HEK293 (cell line): ENCODE measurements around the gene CTNNA2.

Source experiments
- CTCF ChIA-PET: fragments of 350-600 bp; formaldehyde crosslinking; extraction: SDS; loops from one replicate; lab custom pipeline; 2021; ENCODE audit warnings: antibody characterized with exemption; lab: Yijun Ruan, JAX
- POLR2A ChIA-PET: fragments of 300-600 bp; formaldehyde crosslinking; extraction: SDS; loops from one replicate; lab custom pipeline; 2020; ENCODE audit warnings: antibody characterized with exemption, inconsistent platforms; lab: Yijun Ruan, JAX
- H3K27ac ChIP-seq: fragments of 200-500 bp; sonication (Bioruptor generic); 2 replicates; pipeline ENCODE4 v1.5.1; 2014; ENCODE audit warnings: low read depth, low read length, control low read depth, inconsistent platforms; ENCODE audit errors: extremely low read depth
- H3K36me3 ChIP-seq, 2 experiments: fragments of 200-500 bp in 1 of 2; sonication (Bioruptor generic) in 1 of 2; 1 replicate in 1 of 2; 2 replicates in 1 of 2; pipeline ENCODE4 v1.5.1; 2014 to 2017; ENCODE audit warnings: inconsistent platforms in 2 of 2, low read length in 2 of 2; ENCODE audit not compliant: control insufficient read depth in 2 of 2, insufficient read depth in 1 of 2
- H3K4me1 ChIP-seq: fragments of 200-500 bp; sonication (Bioruptor generic); 2 replicates; pipeline ENCODE4 v1.5.1; 2014; ENCODE audit warnings: mild to moderate bottlenecking, low read length, inconsistent platforms; ENCODE audit not compliant: control insufficient read depth, insufficient read depth
- H3K4me3 ChIP-seq: 2 replicates; pipeline ENCODE4 v1.5.1; 2011; ENCODE audit warnings: low read depth, mild to moderate bottlenecking, control low read depth, low read length, moderate library complexity
- H3K9me3 ChIP-seq: fragments of 200-500 bp; sonication (Bioruptor generic); 2 replicates; pipeline ENCODE4 v1.5.1; 2014; ENCODE audit warnings: low read depth, low read length, inconsistent platforms; ENCODE audit not compliant: control insufficient read depth, insufficient read depth
- GLIS2 ChIP-seq: fragments of 450-650 bp; formaldehyde crosslinking; IDR thresholded peaks from 2 replicates; pipeline ENCODE4 v1.5.1; 2016; ENCODE audit warnings: missing biosample characterization, missing genetic modification characterization
- HOXC10 ChIP-seq: sonication (generic); formaldehyde crosslinking; IDR thresholded peaks from 2 replicates; pipeline ENCODE4 v1.8.1; 2023; ENCODE audit warnings: mild to moderate bottlenecking, missing genetic modification reagents
- ZBTB21 ChIP-seq: fragments of 450-650 bp; formaldehyde crosslinking; IDR thresholded peaks from 2 replicates; pipeline ENCODE4 v1.5.1; 2017; ENCODE audit warnings: missing biosample characterization, missing genetic modification characterization
- ZBTB7A ChIP-seq: fragments of 450-650 bp; formaldehyde crosslinking; IDR thresholded peaks from 2 replicates; pipeline ENCODE4 v1.5.1; 2016; ENCODE audit warnings: low read depth, missing biosample characterization, missing genetic modification characterization
- ZNF24 ChIP-seq: fragments of 450-650 bp; formaldehyde crosslinking; IDR thresholded peaks from 2 replicates; pipeline ENCODE4 v1.5.1; 2016; ENCODE audit warnings: missing biosample characterization, missing genetic modification characterization
- ZNF350 ChIP-seq: fragments of 450-650 bp; formaldehyde crosslinking; IDR thresholded peaks from 2 replicates; pipeline ENCODE4 v1.5.0; 2017; ENCODE audit warnings: missing biosample characterization, mild to moderate bottlenecking, missing genetic modification characterization
- ZNF518A ChIP-seq: fragments of 450-650 bp; formaldehyde crosslinking; conservative IDR thresholded peaks from 2 replicates; pipeline ENCODE4 v1.5.1; 2016; ENCODE audit warnings: low read depth, missing biosample characterization, missing genetic modification characterization
- ZNF548 ChIP-seq: fragments of 450-650 bp; formaldehyde crosslinking; IDR thresholded peaks from 2 replicates; pipeline ENCODE4 v1.5.1; 2016; ENCODE audit warnings: missing biosample characterization, missing genetic modification characterization
- ZNF549 ChIP-seq: fragments of 450-650 bp; IDR thresholded peaks from 2 replicates; pipeline ENCODE4 v1.5.1; 2018; ENCODE audit warnings: missing biosample characterization, missing genetic modification characterization, mild to moderate bottlenecking, inconsistent platforms, moderate library complexity
- ZNF600 ChIP-seq: fragments of 450-650 bp; formaldehyde crosslinking; IDR thresholded peaks from 2 replicates; pipeline ENCODE4 v1.5.1; 2016; ENCODE audit warnings: missing biosample characterization, missing genetic modification characterization
- ZNF654 ChIP-seq: fragments of 450-650 bp; formaldehyde crosslinking; IDR thresholded peaks from 2 replicates; pipeline ENCODE4 v1.5.1; 2016; ENCODE audit warnings: low read depth, missing biosample characterization, missing genetic modification characterization
- ZNF701 ChIP-seq: fragments of 450-650 bp; formaldehyde crosslinking; IDR thresholded peaks from 2 replicates; pipeline ENCODE4 v1.5.1; 2016; ENCODE audit warnings: missing biosample characterization, missing genetic modification characterization
- ZNF704 ChIP-seq: fragments of 450-650 bp; formaldehyde crosslinking; IDR thresholded peaks from 2 replicates; pipeline ENCODE4 v1.5.1; 2016; ENCODE audit warnings: missing biosample characterization, missing genetic modification characterization
- ZXDB ChIP-seq: fragments of 450-650 bp; formaldehyde crosslinking; IDR thresholded peaks from 2 replicates; pipeline ENCODE4 v1.5.1; 2016; ENCODE audit warnings: missing biosample characterization, missing genetic modification characterization
- TF ChIP-seq, protein P1 (sequence below): IDR thresholded peaks from 2 replicates; pipeline ENCODE4 v1.6.1; 2011; ENCODE audit warnings: mild to moderate bottlenecking, low read depth, low read length, borderline replicate concordance
- TF ChIP-seq, protein P2 (sequence below): fragments of 450-650 bp; formaldehyde crosslinking; IDR thresholded peaks from 2 replicates; pipeline ENCODE4; 2016; ENCODE audit warnings: missing biosample characterization, missing genetic modification characterization
- TF ChIP-seq, protein P3 (sequence below): fragments of 450-650 bp; formaldehyde crosslinking; IDR thresholded peaks from 2 replicates; pipeline ENCODE4 v1.5.1; 2016; ENCODE audit warnings: missing biosample characterization, missing genetic modification characterization

CTNNA2 gene

DNA sequence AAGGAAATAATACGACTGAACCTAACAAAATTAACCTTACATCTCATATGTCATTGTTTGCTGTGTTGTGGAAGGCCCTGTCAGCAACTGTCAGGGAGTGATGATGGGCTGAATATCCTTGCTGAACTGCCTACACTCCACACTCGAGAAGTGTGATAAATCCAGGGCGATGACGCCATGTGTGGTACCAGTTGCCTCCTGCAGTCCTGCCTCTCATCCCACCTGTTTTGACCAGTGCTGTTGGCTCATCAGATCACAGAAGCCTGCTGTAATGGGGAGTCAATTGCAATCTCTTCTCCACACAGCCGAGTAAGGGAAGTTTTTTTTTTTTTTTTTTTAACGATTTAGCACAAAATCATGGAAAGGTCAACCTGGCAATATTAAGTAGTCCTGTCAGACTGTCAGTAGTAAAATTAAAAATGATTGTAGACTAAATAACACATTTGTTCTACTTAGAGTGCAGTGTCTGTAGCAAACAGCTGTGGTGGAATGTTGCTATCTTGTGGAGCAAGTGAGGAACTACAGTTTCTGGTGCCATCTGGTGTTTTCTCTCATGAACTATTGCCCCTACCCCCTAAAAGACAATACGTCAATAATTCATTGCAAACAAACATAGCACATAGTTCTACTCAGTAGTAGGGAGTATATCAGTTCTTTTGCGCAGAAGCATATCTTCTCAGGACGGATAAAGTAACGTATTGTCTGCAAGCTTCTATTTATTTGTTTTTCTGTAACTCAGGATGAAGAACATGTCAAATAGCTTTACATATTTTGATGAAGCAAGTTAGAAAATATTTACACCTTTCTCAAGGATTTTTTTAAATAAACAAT, 347.6 kb downstream of the CTNNA2 start:
- no peak for TF ChIP-seq ZNF24 (tag by site-specific recombination)
- peak; percentile 18; the same call in 1 of the 2 replicates for TF ChIP-seq ZNF654 (tag by site-specific recombination)
- TF ChIP-seq, protein P1, sequence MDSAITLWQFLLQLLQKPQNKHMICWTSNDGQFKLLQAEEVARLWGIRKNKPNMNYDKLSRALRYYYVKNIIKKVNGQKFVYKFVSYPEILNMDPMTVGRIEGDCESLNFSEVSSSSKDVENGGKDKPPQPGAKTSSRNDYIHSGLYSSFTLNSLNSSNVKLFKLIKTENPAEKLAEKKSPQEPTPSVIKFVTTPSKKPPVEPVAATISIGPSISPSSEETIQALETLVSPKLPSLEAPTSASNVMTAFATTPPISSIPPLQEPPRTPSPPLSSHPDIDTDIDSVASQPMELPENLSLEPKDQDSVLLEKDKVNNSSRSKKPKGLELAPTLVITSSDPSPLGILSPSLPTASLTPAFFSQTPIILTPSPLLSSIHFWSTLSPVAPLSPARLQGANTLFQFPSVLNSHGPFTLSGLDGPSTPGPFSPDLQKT = no peak
- TF ChIP-seq, all 188 proteins: peak for 1
- POLR2A ChIA-PET = no interaction called here
- H3K9me3 ChIP-seq = no peaks in the 10 kb centered on the region
- H3K27ac ChIP-seq = no peak overlapping the region
- CTCF ChIA-PET = interaction anchor here (0.6 to 0.9 kb wide), 2 partner anchors 544 to 689 kb away, joined by 3 to 5 read pairs; no protein-coding TSS in a partner anchor
- H3K36me3 ChIP-seq = no peaks in the 10 kb centered on the region
- H3K4me3 ChIP-seq = no peak overlapping the region
- H3K4me1 ChIP-seq = no peaks in the 10 kb centered on the region

DNA sequence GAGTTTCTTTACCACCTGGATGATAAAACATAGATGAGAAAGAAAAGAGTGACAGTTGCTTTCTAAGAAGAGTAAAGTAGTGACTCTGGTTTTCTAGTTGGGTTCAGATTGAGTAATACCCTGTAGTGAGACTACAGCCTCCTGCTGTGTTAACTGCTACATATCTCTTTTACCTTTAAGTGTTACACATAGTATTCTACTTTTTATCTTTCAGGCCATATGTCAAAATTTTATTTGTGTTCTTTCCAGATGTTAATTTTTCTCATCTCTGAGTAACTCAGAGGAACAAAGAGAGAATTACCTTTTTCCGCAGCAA, 348.2 kb downstream of the CTNNA2 start:
- Histone ChIP-seq H3K27ac (no peak overlapping the region), H3K36me3 (no peaks in the 10 kb centered on the region), H3K9me3 (no peaks in the 10 kb centered on the region), H3K4me3 (no peak overlapping the region)
- no peak for TF ChIP-seq GLIS2 (tag by site-specific recombination)
- TF ChIP-seq ZNF518A (tag by site-specific recombination) = no peak
- TF ChIP-seq ZNF600 (tag by site-specific recombination) = no peak
- no peak for TF ChIP-seq ZNF350 (tag by site-specific recombination)
- TF ChIP-seq, protein P2, sequence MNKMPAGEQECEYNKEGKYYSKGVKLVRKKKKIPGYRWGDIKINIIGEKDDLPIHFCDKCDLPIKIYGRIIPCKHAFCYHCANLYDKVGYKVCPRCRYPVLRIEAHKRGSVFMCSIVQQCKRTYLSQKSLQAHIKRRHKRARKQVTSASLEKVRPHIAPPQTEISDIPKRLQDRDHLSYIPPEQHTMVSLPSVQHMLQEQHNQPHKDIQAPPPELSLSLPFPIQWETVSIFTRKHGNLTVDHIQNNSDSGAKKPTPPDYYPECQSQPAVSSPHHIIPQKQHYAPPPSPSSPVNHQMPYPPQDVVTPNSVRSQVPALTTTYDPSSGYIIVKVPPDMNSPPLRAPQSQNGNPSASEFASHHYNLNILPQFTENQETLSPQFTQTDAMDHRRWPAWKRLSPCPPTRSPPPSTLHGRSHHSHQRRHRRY (tag by site-specific recombination) = no peak
- no peak for TF ChIP-seq ZXDB (tag by site-specific recombination)
- no peak for TF ChIP-seq HOXC10 (CRISPR knock-in tag)
- no peak for TF ChIP-seq ZBTB7A (tag by site-specific recombination)
- TF ChIP-seq ZNF549 (tag by site-specific recombination) = no peak
- no peak for TF ChIP-seq ZNF548 (tag by site-specific recombination)
- TF ChIP-seq ZBTB21 (tag by site-specific recombination) = no peak
- TF ChIP-seq ZNF704 (tag by site-specific recombination) = no peak
- TF ChIP-seq ZNF701 (tag by site-specific recombination) = no peak
- TF ChIP-seq, protein P3, sequence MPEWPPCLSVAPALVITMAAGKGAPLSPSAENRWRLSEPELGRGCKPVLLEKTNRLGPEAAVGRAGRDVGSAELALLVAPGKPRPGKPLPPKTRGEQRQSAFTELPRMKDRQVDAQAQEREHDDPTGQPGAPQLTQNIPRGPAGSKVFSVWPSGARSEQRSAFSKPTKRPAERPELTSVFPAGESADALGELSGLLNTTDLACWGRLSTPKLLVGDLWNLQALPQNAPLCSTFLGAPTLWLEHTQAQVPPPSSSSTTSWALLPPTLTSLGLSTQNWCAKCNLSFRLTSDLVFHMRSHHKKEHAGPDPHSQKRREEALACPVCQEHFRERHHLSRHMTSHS (tag by site-specific recombination) = no peak
- TF ChIP-seq, all 188 proteins: peak for 0
- ChIA-PET POLR2A (no interaction called here), CTCF (interaction anchor here (0.6 to 0.9 kb wide), 3 partner anchors 117 to 689 kb away, joined by 3 to 5 read pairs (median 3); no protein-coding TSS in a partner anchor)
- no peaks in the 10 kb centered on the region for H3K4me1 ChIP-seq
